HG03457 (cell line): ENCODE data around the gene PROX1.

Source experiments
- ATAC-seq: cut with Tn5 transposase; IDR thresholded peaks from one replicate; pipeline ENCODE4 v1.9.1; 2021; ENCODE audit warnings: moderate number of reproducible peaks; ENCODE audit not compliant: unreplicated experiment

The PROX1 gene

DNA sequence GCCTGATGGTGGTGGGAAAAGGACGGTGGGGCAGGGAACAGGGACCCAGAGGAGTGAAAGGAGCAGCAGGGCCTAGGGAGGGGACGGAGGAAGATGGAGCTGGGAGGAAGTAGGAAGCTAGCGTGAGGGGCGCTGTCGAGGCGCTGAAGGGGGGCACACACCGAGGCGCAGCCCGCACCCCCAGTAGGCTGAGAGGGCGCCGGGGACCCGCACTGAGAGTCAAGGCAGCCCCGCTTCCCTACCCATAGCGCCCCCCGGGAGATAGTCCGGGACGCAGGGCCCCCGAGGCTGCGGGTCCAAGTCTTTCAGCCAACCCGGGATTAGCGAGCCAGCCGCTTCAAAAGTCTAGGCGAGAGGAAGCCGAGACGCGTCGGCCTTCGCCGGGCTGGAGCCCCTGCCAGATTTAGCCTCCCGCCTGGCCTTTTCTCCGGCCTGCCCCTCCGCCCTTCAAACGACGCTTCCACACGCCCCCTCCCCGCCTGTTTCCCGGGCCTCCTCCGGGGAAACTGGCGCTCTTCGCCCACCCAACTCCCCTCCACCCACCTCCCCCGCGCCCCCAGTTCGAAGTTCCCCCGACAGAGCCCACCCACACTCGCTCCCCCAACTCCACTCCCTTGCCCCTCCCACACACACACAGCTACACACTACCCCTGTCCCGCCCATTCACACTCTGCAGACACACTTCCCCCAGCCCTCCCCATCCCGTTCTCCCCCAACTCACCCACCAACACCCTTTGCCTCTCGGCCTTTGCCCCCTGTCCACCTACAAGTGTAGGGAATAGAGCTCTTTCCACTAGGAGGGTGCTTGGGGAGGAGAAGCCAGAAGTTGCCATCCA is 7.8 kb upstream of the PROX1 start:
- ATAC-seq, result no peak

DNA sequence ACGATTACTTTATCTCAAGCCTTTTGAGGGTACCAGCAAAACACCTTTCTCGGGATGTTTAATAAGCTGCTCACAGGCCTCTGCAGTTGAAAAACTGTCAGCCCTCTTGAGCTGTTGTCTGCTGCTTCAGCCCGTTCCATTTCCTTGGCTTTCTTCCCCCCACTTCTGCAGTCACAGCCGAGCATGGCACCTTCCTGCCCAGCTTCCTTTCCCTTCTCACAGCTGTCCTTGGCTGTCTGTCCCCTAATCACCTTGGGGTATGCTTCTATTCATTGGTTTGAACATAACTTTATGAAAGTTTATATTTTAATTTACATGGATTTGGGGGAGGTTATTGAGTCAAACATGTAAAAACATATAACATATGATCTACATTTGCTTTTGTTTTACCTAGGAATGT is 6.9 kb upstream of the PROX1 start:
- no peak for ATAC-seq

- ATAC-seq, result no peak
Measured at GRCh38 chr1:213982289-213982671, 5.5 kb upstream of the PROX1 start.

GRCh38 chr1:213982672-213983492 is 4.9 kb upstream of the PROX1 start:
- no peak for ATAC-seq

- no peak for ATAC-seq
Measured at GRCh38 chr1:213983493-213984386, 4.0 kb upstream of the PROX1 start.

DNA sequence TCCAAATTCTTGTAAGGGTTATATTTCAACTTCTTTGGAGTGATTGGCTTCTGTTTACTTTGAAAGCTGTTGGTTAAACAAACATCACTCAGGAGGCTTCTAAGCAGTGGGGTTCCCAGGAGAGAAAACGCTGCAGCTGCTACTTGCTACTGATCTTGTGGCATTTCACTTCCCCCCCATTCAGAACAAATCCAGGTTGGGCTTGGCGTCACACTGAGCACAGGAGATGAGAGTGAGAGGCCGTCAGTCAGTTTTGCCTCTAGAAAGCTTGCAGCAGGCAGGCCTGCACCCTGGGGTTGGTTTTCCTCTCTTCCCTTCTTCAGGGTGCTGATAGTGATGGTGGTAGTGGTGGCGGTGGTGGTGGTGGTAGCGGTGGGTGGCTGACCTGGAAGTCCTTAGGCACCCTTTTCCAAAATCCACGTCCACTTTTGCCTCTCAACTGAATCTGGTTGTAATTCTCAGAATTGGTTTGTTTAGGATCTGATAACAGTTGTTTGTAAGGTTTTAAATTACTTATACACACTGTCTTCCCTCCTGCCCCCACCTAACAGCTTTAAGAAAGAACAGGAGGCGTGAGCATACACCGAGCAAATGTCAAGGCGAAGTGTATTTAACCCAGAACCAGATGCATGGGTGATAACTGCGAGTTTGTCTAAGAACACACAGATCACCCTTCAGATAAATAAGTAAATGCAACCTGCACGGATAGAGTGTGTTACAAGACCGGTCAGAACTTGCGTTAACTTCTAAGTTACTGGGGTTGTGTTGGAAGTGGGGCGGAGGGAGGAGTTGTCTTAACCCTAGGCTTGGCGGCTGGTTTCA is 3.2 kb upstream of the PROX1 start:
- no peak for ATAC-seq

DNA sequence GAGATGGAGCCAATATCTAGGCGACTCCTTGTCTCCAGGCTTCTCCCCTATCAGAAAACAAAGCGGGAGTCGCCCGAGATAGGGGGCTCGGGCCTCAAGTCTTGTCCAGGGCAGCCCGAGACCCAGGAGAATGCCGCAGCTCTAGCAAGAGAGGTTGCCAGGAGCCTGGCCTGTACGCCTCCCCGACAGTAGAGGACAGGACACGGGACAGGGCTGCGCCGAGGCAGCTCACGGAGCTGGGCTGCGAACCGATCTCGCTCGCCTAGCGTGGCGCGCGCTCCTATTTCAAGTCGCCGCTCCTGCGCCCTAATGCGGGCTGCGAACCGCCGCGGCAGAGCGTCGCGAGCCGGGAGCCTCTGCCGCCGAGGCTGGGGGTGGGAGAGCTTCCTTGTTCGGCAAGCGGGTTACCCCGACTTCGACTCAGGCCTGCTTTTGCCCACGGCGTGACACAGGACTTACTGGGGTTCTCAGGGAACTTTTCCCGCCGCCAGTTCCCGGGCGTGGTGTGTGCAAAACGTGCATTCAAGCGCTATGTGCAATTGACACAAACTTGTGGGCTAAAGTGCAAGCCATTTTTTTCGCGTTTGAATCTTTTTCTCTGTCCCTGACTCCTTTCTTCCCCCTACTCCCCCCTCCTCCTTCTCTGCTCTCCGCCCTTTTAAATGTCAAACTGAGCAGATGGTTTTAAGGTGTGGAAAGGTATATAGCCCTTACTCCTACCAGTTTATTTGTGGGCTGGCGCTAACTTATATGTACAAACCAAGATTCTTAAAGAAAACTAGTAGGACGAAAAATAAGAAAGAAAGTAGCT is 2.4 kb upstream of the PROX1 start:
- no peak for ATAC-seq

GRCh38 chr1:213986020-213986924 is 1.5 kb upstream of the PROX1 start:
- no peak for ATAC-seq

DNA sequence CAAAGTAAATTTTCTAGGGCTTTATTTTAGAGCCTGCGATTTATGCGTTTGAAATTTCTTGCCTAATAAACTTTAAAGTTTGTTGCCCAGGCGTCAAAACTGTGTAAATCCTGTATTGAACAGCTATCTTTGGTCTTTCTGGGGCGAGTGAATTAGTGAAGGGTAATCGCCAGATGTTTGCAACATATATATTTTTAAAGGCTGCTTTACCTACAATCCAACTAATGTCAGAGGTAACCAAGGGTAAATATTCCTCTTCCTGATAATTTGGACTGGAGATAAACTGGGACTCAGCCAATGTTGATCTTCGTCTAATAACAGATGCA is 885 bp upstream of the PROX1 start:
- ATAC-seq, result no peak

DNA sequence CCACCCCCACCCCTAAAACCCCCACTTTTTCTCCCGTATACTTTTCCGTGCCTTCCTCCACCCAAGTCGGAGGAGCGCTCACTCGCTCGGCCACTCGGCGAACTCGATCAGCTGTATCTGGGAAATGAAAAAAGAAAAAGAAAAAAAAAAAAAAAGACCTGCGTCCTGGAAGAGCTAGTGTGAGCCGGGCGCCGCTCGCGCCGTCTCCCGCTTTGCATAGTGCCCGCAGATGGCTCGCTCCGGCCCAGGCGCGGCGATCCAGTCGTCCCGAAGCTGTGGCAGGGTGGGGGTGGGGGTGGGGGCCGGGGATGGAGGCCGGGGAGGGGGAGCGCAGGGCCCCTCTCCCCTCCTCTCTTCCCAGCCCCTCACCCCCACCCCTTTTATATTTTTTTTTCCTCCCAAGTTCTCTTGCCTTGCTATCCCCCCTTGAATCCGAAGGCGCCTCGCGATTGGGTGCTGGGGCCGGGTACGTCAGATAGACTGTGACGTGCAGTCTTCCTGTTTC is 299 bp upstream of the PROX1 start:
- ATAC-seq, result no peak

GRCh38 chr1:213988507-213989001 is 781 bp downstream of the PROX1 start:
- ATAC-seq, result no peak

DNA sequence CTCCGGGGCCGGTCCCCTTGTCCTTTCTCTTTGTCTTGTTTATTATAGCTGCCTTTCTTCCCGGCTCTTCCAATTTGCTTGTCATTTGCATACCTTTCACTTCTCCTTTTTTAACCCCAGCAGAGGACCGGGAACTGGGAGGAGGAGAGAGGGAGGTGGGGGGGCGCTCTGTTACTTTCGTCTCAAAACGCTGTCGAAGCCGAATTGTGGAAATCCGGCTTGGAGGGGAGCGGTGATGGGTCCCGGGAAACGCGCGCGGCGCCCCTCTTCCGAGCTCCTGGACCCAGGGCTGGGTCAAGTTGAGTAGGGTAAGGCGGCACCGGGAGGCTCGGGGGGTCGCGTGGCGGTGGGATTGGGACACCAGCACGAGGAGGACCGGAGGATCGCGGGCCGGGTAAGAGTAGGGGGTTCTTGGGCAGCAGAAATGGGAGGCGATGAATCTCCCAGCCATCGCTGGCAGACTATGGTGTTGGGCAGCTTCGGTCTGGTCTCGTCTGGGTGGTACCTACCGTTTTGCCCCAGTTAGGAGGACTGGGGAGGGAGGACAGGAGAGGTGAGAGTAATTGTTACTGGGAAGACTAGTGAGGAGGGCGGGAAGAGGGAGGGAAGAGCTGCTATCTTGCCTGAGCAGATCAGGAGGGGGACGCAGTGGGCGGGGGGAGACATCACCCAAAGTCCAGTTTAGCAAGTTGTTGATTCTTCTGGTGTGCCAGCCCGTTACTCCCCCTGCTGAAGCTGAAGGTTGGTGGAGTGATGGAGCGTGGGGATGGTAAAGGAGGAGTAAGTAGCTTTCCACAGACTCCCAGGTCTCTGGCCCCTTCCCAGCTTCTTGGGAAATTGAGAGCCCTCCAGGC is 1.5 kb downstream of the PROX1 start:
- no peak for ATAC-seq

- ATAC-seq, result no peak
Measured at GRCh38 chr1:213993929-213994328, 6.2 kb downstream of the PROX1 start.

- no peak for ATAC-seq
Measured at GRCh38 chr1:213994888-213995287, 7.1 kb downstream of the PROX1 start.

DNA sequence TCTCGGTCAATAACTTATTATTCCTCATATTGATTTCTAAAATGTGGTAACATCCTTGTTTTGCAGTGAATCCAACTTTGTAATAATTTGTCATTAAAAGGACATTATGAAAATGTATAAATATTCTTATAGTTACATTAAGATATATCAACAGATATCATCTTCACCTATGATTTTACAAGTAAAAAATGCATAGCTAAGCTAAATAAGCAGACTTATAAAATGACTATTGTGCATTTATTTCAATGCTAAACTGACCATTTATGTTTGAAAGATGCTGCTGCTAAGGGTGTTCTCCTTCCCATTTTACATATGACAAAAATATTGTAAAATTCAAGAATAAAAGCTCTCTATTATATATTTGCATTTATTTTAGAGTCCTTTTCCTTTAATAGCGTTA is 7.8 kb downstream of the PROX1 start:
- ATAC-seq, result no peak

DNA sequence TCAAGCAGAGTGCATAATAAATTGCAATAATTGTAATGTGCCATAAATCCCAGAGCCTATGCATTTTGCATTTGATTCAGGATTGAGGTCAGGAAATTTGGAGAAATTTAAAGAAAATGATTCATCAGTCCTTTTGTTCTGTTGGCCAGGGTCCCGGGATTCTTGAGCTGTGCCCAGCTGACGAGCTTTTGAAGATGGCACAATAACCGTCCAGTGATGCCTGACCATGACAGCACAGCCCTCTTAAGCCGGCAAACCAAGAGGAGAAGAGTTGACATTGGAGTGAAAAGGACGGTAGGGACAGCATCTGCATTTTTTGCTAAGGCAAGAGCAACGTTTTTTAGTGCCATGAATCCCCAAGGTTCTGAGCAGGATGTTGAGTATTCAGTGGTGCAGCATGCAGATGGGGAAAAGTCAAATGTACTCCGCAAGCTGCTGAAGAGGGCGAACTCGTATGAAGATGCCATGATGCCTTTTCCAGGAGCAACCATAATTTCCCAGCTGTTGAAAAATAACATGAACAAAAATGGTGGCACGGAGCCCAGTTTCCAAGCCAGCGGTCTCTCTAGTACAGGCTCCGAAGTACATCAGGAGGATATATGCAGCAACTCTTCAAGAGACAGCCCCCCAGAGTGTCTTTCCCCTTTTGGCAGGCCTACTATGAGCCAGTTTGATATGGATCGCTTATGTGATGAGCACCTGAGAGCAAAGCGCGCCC is 8.7 kb downstream of the PROX1 start:
- ATAC-seq, result no peak
